ENCODE measurements around the gene EXOC6B. TPM values are rescaled to one million over a fixed set of nuclear protein-coding genes. Genes with fewer than 3 reads are reported as not detected.

Gene EXOC6B
- polyA plus RNA-seq, 2 of the 4 experiments (the other 2 are of a cell fraction) = 15.5 to 24.7 TPM

GRCh38 chr2:72871880-72872279 lies 46.0 kb upstream of the EXOC6B start:
- ATAC-seq = no peak
- H3K9me3 ChIP-seq = peaks cover 10% of the 10 kb centered on the region
- H3K4me1 ChIP-seq = no peaks in the 10 kb centered on the region
- TF ChIP-seq USF2 (IDR thresholded peaks at IDR 0.05) (no peak), ZSCAN20 (CRISPR knock-in tag; IDR thresholded peaks at IDR 0.05) (no peak), RNF2 (IDR thresholded peaks at IDR 0.05; ENCODE audit: borderline replicate concordance, low read depth) (no peak), EHMT2 (IDR thresholded peaks at IDR 0.05; ENCODE audit: low read depth) (no peak), JUNB (IDR thresholded peaks at IDR 0.05) (no peak), EP300 (IDR thresholded peaks at IDR 0.05) (no peak), BCL3 (IDR thresholded peaks at IDR 0.05) (no peak), MAZ (IDR thresholded peaks at IDR 0.05; ENCODE audit: borderline replicate concordance, low read depth, low read length) (no peak), HMGXB4 (CRISPR knock-in tag; IDR thresholded peaks at IDR 0.05; ENCODE audit: borderline replicate concordance) (no peak)
- ChIA-PET CTCF (interaction anchor here (0.7 to 3.0 kb wide), 3 partner anchors 10 to 16 kb away, joined by 3 to 18 read pairs (median 13); partner anchors contain the start of gene SPR), POLR2A (no interaction called here)
- H3K27ac ChIP-seq = no peak overlapping the region
- no peak overlapping the region for H3K4me2 ChIP-seq
- H3K4me3 ChIP-seq = no peak overlapping the region
- no peak for FAIRE-seq
- no peak for DNase-seq (ENCODE audit: low read depth in 1 of 2, low spot score in 1 of 2)

- TF ChIP-seq TP53 (CRISPR knock-in tag; IDR thresholded peaks at IDR 0.05) (no peak), ZC3H11A (IDR thresholded peaks at IDR 0.05) (no peak), RFX5 (IDR thresholded peaks at IDR 0.05) (no peak), JUN (IDR thresholded peaks at IDR 0.05) (no peak), RCOR1 (IDR thresholded peaks at IDR 0.05; ENCODE audit: low read depth, low read length) (no peak), RNF2 (IDR thresholded peaks at IDR 0.05; ENCODE audit: borderline replicate concordance, low read depth) (0 out of 2 replicates have a peak, but pooled peaks have one; percentile 24), HOXB5 (CRISPR knock-in tag; IDR thresholded peaks at IDR 0.05) (no peak), RAD21 (conservative IDR thresholded peaks at IDR 0.05 in 1 of 2, IDR thresholded peaks at IDR 0.05 in 1 of 2) (no peak)
- WGBS (ENCODE audit: missing lambda C conversion rate) = 3% methylated on average over 1 of the region's 1 CpG
- FAIRE-seq (peak; percentile 13), ATAC-seq (no peak), DNase-seq (ENCODE audit: low read depth in 1 of 2, low spot score in 1 of 2) (no peak)
- H3K4me2 ChIP-seq = no peak overlapping the region
- H3K9me3 ChIP-seq = peaks cover 10% of the 10 kb centered on the region
- H3K27ac ChIP-seq = no peak overlapping the region
- POLR2A ChIA-PET = no interaction called here
- no peaks in the 10 kb centered on the region for H3K4me1 ChIP-seq
- CTCF ChIA-PET = interaction anchor here (1.7 to 4.9 kb wide), 4 partner anchors 9 to 306 kb away, joined by 12 to 18 read pairs (median 14); no protein-coding TSS in a partner anchor
- H3K4me3 ChIP-seq = no peak overlapping the region
Measured at GRCh38 chr2:72871060-72871459, 45.2 kb upstream of the EXOC6B start.

- no peak for ATAC-seq
Measured at GRCh38 chr2:72864500-72864899, 38.7 kb upstream of the EXOC6B start.

More at GRCh38 chr2:72864500-72864899, 38.7 kb upstream of the EXOC6B start:
- 21% methylated on average over 2 of the region's 2 CpGs for WGBS (ENCODE audit: missing lambda C conversion rate)
- POLR2A ChIA-PET = interaction anchor here (0.8 to 1.2 kb wide), 2 partner anchors 23 to 107 kb away, joined by 3 read pairs; partner anchors contain the start of gene SPR
- Histone ChIP-seq H3K4me2 (no peak overlapping the region), H3K9me3 (no peaks in the 10 kb centered on the region), H3K4me3 (no peak overlapping the region), H3K4me1 (peaks cover 10% of the 10 kb centered on the region; the same call in 2 of the 3 replicates), H3K27ac (no peak overlapping the region)
- DNase-seq (ENCODE audit: low read depth in 1 of 2, low spot score in 1 of 2) (peak; percentile 28 to 70), FAIRE-seq (no peak)
- no peak for TF ChIP-seq CEBPB (IDR thresholded peaks at IDR 0.05)
- no peak for TF ChIP-seq ESRRA (IDR thresholded peaks at IDR 0.05; ENCODE audit: borderline replicate concordance, low read length)
- TF ChIP-seq CBX8 (IDR thresholded peaks at IDR 0.05) = no peak
- no peak for TF ChIP-seq RAD21 (conservative IDR thresholded peaks at IDR 0.05 in 1 of 2, IDR thresholded peaks at IDR 0.05 in 1 of 2)
- TF ChIP-seq FOSL2 (IDR thresholded peaks at IDR 0.05) = peak; percentile 88
- peak; percentile 80 for TF ChIP-seq FOSL2 (CRISPR knock-in tag; IDR thresholded peaks at IDR 0.05)
- no peak for TF ChIP-seq NPAS2 (CRISPR knock-in tag; IDR thresholded peaks at IDR 0.05; ENCODE audit: borderline replicate concordance)
- TF ChIP-seq MAFK (IDR thresholded peaks at IDR 0.05; ENCODE audit: partially characterized antibody) = no peak
- no peak for TF ChIP-seq TFCP2L1 (CRISPR knock-in tag; IDR thresholded peaks at IDR 0.05)
- TF ChIP-seq MAX (IDR thresholded peaks at IDR 0.05) = no peak
- no peak for TF ChIP-seq RFX5 (IDR thresholded peaks at IDR 0.05)
- TF ChIP-seq JUNB (IDR thresholded peaks at IDR 0.05) = peak; percentile 68
- TF ChIP-seq PBX3 (IDR thresholded peaks at IDR 0.05) = 0 out of 2 replicates have a peak, but pooled peaks have one; percentile 50
- CTCF ChIA-PET = interaction anchor here (0.6 to 7.6 kb wide), 10 partner anchors 15 to 1316 kb away, joined by 3 to 228 read pairs (median 24); partner anchors contain the start of gene SPR
